ENCODE results near the gene AQR. TPM values are rescaled to one million over a fixed set of nuclear protein-coding genes. Genes with fewer than 3 reads are reported as not detected.
"Not testable (repeated sequence)": the region's sequence is repeated elsewhere in the genome, so short reads cannot be mapped to it uniquely, and the experiment has no call there.

AQR gene
- total RNA-seq, 1 experiment from 2014 or later = 41.4 TPM

- BruUV-seq (replicated peaks) = no TSS peak
- TF ChIP-seq, protein P1, sequence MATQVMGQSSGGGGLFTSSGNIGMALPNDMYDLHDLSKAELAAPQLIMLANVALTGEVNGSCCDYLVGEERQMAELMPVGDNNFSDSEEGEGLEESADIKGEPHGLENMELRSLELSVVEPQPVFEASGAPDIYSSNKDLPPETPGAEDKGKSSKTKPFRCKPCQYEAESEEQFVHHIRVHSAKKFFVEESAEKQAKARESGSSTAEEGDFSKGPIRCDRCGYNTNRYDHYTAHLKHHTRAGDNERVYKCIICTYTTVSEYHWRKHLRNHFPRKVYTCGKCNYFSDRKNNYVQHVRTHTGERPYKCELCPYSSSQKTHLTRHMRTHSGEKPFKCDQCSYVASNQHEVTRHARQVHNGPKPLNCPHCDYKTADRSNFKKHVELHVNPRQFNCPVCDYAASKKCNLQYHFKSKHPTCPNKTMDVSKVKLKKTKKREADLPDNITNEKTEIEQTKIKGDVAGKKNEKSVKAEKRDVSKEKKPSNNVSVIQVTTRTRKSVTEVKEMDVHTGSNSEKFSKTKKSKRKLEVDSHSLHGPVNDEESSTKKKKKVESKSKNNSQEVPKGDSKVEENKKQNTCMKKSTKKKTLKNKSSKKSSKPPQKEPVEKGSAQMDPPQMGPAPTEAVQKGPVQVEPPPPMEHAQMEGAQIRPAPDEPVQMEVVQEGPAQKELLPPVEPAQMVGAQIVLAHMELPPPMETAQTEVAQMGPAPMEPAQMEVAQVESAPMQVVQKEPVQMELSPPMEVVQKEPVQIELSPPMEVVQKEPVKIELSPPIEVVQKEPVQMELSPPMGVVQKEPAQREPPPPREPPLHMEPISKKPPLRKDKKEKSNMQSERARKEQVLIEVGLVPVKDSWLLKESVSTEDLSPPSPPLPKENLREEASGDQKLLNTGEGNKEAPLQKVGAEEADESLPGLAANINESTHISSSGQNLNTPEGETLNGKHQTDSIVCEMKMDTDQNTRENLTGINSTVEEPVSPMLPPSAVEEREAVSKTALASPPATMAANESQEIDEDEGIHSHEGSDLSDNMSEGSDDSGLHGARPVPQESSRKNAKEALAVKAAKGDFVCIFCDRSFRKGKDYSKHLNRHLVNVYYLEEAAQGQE (IDR thresholded peaks at IDR 0.05; ENCODE audit: insufficient read depth in 1 of 2, low read depth in 2 of 2, low read length in 1 of 2) = no peak
- no peak for TF ChIP-seq POLR2AphosphoS5 (IDR thresholded peaks at IDR 0.05; ENCODE audit: low read depth, low read length)
- DNase-seq (ENCODE audit: low read depth, low spot score) (no peak), ATAC-seq (no peak)
- H3K9me3 ChIP-seq (ENCODE audit: control insufficient read depth, insufficient read depth, low read depth, low read length) = no peaks in the 10 kb centered on the region
- CTCF ChIA-PET = no interaction called here
- no peak overlapping the region for H3K27ac ChIP-seq (ENCODE audit: low read length)
- H3K4me1 ChIP-seq (ENCODE audit: control insufficient read depth, insufficient read depth, low read length) = no peaks in the 10 kb centered on the region
- H3K27me3 ChIP-seq (ENCODE audit: control insufficient read depth, insufficient read depth, low read length) = no peaks in the 10 kb centered on the region
- POLR2A ChIA-PET = no interaction called here
- intact Hi-C loops (cut with micrococcal nuclease; ENCODE audit: unreplicated experiment) (no loop called here), in situ Hi-C loops (cut with HindIII; ENCODE audit: low pct_unique_long_range_greater_than_20kb, low sequenced_read_pairs) (no loop called here)
- no peaks in the 10 kb centered on the region for H3K36me3 ChIP-seq (ENCODE audit: control insufficient read depth, insufficient read depth, low read length)
- H3K4me3 ChIP-seq (ENCODE audit: low read depth in 2 of 2, low read length in 2 of 2) = no peak overlapping the region
Measured at GRCh38 chr15:34808016-34808415, 161.5 kb downstream of the AQR start.

- intact Hi-C loops (cut with micrococcal nuclease; ENCODE audit: unreplicated experiment); H3K27me3 ChIP-seq (ENCODE audit: control insufficient read depth, insufficient read depth, low read length); POLR2A ChIA-PET; BruUV-seq (replicated peaks); CTCF ChIA-PET; DNase-seq (ENCODE audit: low read depth, low spot score); ATAC-seq; H3K36me3 ChIP-seq (ENCODE audit: control insufficient read depth, insufficient read depth, low read length); in situ Hi-C loops (cut with HindIII; ENCODE audit: low pct_unique_long_range_greater_than_20kb, low sequenced_read_pairs); H3K27ac ChIP-seq (ENCODE audit: low read length); H3K4me3 ChIP-seq (ENCODE audit: low read depth in 2 of 2, low read length in 2 of 2); H3K9me3 ChIP-seq (ENCODE audit: control insufficient read depth, insufficient read depth, low read depth, low read length); H3K4me1 ChIP-seq (ENCODE audit: control insufficient read depth, insufficient read depth, low read length): not testable (repeated sequence)
Measured at GRCh38 chr15:34807241-34807640, 162.3 kb downstream of the AQR start.

DNA sequence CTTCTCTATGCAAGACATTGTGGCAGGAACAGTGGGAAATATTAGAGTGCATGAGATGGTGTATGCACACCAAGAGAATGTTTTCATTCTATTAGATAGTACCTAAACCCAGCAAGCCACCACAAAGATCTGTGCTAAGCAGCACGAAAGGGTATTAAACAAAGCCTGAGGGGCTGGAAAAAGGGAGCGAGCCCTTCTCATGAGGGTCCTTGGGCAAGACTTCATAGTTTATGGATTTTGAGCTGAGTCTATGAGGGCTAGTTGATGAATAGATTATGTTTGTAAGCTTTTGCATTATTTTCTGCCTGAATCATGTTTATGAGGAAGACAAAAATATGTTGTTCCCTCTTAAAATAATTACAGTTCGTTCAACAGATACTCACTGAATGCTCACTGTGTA, 164.8 kb downstream of the AQR start:
- H3K4me3 ChIP-seq (ENCODE audit: low read depth in 2 of 2, low read length in 2 of 2) = no peak overlapping the region
- ATAC-seq (no peak), DNase-seq (ENCODE audit: low read depth, low spot score) (no peak)
- TF ChIP-seq, protein P2, sequence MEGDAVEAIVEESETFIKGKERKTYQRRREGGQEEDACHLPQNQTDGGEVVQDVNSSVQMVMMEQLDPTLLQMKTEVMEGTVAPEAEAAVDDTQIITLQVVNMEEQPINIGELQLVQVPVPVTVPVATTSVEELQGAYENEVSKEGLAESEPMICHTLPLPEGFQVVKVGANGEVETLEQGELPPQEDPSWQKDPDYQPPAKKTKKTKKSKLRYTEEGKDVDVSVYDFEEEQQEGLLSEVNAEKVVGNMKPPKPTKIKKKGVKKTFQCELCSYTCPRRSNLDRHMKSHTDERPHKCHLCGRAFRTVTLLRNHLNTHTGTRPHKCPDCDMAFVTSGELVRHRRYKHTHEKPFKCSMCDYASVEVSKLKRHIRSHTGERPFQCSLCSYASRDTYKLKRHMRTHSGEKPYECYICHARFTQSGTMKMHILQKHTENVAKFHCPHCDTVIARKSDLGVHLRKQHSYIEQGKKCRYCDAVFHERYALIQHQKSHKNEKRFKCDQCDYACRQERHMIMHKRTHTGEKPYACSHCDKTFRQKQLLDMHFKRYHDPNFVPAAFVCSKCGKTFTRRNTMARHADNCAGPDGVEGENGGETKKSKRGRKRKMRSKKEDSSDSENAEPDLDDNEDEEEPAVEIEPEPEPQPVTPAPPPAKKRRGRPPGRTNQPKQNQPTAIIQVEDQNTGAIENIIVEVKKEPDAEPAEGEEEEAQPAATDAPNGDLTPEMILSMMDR (IDR thresholded peaks at IDR 0.05) = no peak
- TF ChIP-seq TCF7L2 (IDR thresholded peaks at IDR 0.05; ENCODE audit: low read depth, low read length) = no peak
- TF ChIP-seq, protein P1 (IDR thresholded peaks at IDR 0.05; ENCODE audit: insufficient read depth in 1 of 2, low read depth in 2 of 2, low read length in 1 of 2) = no peak
- no peak for TF ChIP-seq POLR2AphosphoS5 (IDR thresholded peaks at IDR 0.05; ENCODE audit: low read depth, low read length)
- TF ChIP-seq SIN3A (IDR thresholded peaks at IDR 0.05; ENCODE audit: borderline replicate concordance, insufficient read depth, low read depth, low read length) = no peak
- intact Hi-C loops (cut with micrococcal nuclease; ENCODE audit: unreplicated experiment) = no loop called here
- no peaks in the 10 kb centered on the region for H3K4me1 ChIP-seq (ENCODE audit: control insufficient read depth, insufficient read depth, low read length)
- no peaks in the 10 kb centered on the region for H3K27me3 ChIP-seq (ENCODE audit: control insufficient read depth, insufficient read depth, low read length)
- H3K9me3 ChIP-seq (ENCODE audit: control insufficient read depth, insufficient read depth, low read depth, low read length) = no peaks in the 10 kb centered on the region
- no peaks in the 10 kb centered on the region for H3K36me3 ChIP-seq (ENCODE audit: control insufficient read depth, insufficient read depth, low read length)
- H3K27ac ChIP-seq (ENCODE audit: low read length) = no peak overlapping the region
- CTCF ChIA-PET = no interaction called here
- POLR2A ChIA-PET = no interaction called here
- in situ Hi-C loops (cut with HindIII; ENCODE audit: low pct_unique_long_range_greater_than_20kb, low sequenced_read_pairs) = no loop called here
- BruUV-seq (replicated peaks) = no TSS peak
